KOPT-K1 (cell line): ENCODE measurements around the gene KCNH6.

Experiments
- H3K27ac ChIP-seq: fragments of 200-600 bp; sonication (generic); 2 replicates; pipeline ENCODE4 v1.5.1; 2016; ENCODE audit warnings: antibody characterized with exemption, mild to moderate bottlenecking, low read depth, low read length; ENCODE audit not compliant: poor library complexity, severe bottlenecking
- H3K36me3 ChIP-seq: fragments of 200-600 bp; sonication (generic); 2 replicates; pipeline ENCODE4 v1.5.1; 2017; ENCODE audit warnings: antibody characterized with exemption, mild to moderate bottlenecking, low read length, moderate library complexity; ENCODE audit not compliant: insufficient read depth
- H3K9me3 ChIP-seq: fragments of 200-600 bp; sonication (generic); 2 replicates; pipeline ENCODE4 v1.5.1; 2017; ENCODE audit warnings: antibody characterized with exemption, low read length, mild to moderate bottlenecking; ENCODE audit not compliant: insufficient read depth, poor library complexity, severe bottlenecking

Gene KCNH6

GRCh38 chr17:63495491-63495890 lies 27.7 kb upstream of the KCNH6 start:
- no peaks in the 10 kb centered on the region for H3K9me3 ChIP-seq
- no peak overlapping the region for H3K27ac ChIP-seq
- no peaks in the 10 kb centered on the region for H3K36me3 ChIP-seq

DNA sequence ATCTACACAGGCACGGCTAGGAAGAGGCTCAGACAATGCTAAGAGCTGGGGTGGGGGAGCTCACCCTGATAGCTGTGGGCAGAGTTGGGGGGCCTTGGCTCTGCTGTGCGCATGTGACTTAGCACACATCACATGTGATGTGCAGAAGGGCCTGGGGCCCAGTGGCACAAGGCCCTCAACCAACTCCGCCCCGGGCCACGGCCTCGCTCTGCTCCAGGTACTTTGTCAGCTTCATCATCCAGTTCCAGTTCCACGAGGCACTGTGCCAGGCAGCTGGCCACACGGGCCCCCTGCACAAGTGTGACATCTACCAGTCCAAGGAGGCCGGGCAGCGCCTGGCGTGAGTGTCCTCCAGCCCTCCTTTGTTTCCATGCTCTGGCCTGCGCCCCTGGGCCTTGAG lies 27.0 kb upstream of the KCNH6 start:
- H3K27ac ChIP-seq: no peak overlapping the region

DNA sequence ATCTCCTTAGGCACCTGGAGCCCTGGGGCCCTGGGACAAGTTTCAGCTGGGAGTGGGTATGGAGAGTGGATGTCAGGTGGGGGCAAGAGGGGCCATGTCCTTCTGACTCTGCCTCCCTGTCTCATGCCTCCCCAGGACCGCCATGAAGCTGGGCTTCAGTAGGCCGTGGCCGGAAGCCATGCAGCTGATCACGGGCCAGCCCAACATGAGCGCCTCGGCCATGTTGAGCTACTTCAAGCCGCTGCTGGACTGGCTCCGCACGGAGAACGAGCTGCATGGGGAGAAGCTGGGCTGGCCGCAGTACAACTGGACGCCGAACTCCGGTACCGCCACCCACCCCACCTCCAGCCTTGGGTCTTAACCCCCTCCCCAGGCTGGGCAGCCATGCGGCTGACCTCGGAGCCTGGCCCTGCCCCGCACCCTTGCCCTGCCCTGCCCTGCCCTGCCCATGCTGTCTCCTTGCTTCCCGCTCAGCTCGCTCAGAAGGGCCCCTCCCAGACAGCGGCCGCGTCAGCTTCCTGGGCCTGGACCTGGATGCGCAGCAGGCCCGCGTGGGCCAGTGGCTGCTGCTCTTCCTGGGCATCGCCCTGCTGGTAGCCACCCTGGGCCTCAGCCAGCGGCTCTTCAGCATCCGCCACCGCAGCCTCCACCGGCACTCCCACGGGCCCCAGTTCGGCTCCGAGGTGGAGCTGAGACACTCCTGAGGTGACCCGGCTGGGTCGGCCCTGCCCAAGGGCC lies 26.3 kb upstream of the KCNH6 start:
- Histone ChIP-seq H3K36me3 (no peaks in the 10 kb centered on the region), H3K27ac (no peak overlapping the region), H3K9me3 (no peaks in the 10 kb centered on the region)

More for the DNA sequence above, 27.0 kb upstream of the KCNH6 start:
- Histone ChIP-seq H3K36me3 (no peaks in the 10 kb centered on the region), H3K9me3 (no peaks in the 10 kb centered on the region)

GRCh38 chr17:63497708-63498483 lies 25.3 kb upstream of the KCNH6 start:
- Histone ChIP-seq H3K36me3 (no peaks in the 10 kb centered on the region), H3K27ac (no peak overlapping the region), H3K9me3 (no peaks in the 10 kb centered on the region)

DNA sequence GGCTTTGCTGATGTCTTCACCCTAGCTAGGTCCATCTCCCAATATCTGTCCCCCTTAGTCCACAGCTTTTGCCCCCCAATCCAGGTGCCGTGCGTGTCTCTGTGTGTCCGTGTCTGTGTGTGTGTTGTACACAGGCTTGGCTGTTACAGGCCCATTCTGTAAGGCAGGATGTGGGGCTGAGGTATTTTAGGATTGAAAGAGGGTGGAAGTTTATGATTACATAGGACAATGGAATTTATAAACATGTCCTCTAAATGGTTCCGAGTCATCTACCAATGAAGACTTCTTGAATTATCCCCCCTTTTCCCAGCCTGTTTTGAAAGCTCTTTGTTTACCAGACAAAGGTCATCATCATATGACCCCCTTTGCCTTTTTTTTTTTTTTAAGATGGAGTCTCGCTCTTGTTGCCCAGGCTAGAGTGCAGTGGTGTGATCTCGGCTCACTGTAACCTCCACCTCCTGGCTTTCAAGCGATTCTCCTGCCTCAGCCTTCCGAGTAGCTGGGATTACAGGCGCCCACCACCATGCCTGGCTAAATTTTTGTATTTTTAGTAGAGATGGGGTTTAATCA lies 24.4 kb upstream of the KCNH6 start:
- no peaks in the 10 kb centered on the region for H3K36me3 ChIP-seq
- no peak overlapping the region for H3K27ac ChIP-seq
- no peaks in the 10 kb centered on the region for H3K9me3 ChIP-seq

DNA sequence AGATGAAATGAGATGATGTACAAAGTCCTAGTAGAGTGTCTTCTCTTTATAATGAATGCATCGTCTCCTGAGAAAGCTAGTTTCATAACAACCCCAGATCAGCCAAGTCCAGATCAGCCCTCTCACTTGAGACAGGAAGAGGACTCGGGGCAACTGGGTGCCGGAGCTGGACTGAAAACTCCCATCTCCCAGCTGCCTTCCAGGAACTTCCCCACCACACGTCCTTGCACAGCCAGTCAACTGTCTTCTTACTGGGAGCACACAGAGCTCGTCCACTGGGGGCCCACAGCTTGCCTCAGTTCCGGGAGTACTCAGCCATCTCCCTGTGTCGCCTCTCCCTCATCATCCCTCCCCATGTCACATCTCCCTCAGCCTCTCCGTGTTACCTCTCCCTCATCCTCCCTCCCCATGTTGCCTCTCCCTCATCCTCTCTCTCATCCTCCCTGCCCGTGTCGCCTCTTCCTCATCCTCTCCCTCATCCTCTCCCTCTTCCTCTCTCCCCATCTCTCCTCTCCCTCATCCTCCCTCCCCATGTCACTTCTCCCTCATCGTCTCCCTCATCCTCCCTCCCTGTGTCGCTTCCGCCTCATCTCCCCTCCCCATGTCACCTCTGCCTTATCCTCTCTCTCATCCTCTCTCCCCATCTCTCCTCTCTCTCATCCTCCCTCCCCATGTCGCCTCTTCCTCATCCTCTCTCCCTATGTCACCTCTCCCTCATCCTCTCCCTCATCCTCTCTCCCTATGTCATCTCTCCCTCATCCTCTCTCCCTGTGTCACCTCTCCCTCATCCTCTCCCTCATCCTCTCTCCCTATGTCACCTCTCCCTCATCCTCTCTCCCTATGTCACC lies 22.4 kb upstream of the KCNH6 start:
- Histone ChIP-seq H3K9me3 (peaks cover 10% of the 10 kb centered on the region), H3K36me3 (no peaks in the 10 kb centered on the region), H3K27ac (no peak overlapping the region)

GRCh38 chr17:63503341-63503705 lies 19.8 kb upstream of the KCNH6 start:
- no peaks in the 10 kb centered on the region for H3K36me3 ChIP-seq
- peaks cover 10% of the 10 kb centered on the region for H3K9me3 ChIP-seq
- H3K27ac ChIP-seq: no peak overlapping the region

GRCh38 chr17:63504261-63504660 lies 18.9 kb upstream of the KCNH6 start:
- peaks cover 10% of the 10 kb centered on the region for H3K9me3 ChIP-seq
- H3K36me3 ChIP-seq: no peaks in the 10 kb centered on the region
- H3K27ac ChIP-seq: no peak overlapping the region

DNA sequence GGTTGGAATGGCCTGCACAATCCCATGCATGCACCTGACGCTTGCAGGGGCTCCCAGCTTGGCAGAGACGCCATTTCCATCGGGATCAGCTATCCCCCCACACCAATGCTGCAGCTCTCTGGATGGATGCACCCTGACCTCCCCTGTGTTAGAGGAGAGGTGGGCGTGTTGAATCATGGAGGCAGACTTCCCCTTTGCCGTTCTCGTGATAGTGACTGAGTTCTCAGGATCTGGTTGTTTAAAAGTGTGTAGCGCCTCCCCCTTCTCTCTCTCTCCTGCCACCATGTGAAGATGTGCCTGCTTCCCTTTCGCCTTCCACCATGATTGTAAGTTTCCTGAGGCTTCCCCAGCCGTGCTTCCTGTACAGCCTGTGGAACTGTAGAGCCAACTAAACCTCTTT lies 17.8 kb upstream of the KCNH6 start:
- H3K27ac ChIP-seq: no peak overlapping the region
- peaks cover 10% of the 10 kb centered on the region for H3K9me3 ChIP-seq
- H3K36me3 ChIP-seq: no peaks in the 10 kb centered on the region

GRCh38 chr17:63506627-63507026 lies 16.5 kb upstream of the KCNH6 start:
- H3K27ac ChIP-seq: no peak overlapping the region
- H3K36me3 ChIP-seq: no peaks in the 10 kb centered on the region
- H3K9me3 ChIP-seq: peaks cover 10% of the 10 kb centered on the region

DNA sequence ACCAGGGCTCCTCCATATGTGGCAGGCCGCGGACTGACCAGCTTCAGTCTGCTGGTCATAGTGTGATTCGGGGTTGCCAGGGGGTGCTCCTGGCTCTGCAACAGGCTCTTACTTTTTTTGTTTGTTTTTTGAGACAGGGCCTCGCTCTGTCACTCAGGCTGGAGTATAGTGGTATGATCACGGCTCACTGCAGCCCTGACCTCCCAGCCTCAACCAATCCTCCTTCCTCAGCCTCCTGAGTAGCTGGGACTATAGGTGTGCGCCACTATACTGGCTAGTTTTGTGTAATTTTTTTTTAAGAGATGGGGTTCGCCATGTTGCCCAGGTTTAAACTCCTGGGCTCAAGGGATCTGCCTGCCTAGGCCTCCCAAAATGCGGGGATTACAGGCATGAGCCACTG lies 11.8 kb upstream of the KCNH6 start:
- no peak overlapping the region for H3K27ac ChIP-seq
- no peaks in the 10 kb centered on the region for H3K36me3 ChIP-seq
- no peaks in the 10 kb centered on the region for H3K9me3 ChIP-seq

DNA sequence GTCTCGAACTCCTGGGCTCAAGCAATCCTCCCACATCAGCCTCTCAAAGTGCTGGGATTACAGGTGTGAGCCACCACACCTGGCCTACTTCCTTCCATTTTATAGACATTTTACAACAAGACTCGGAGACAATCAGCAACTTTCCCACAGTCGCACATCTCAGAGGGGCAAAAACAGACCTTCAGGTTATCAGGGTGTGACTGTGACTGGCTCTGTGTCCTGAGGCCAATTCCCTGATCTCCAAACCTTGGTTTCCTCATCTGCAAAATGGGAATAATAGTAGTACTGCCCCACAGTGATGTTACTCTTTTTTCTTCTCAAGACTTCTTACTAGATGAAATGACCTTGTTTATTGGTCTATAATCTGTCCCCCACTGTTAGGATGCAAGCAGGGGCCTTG lies 10.8 kb upstream of the KCNH6 start:
- H3K9me3 ChIP-seq: no peaks in the 10 kb centered on the region
- no peaks in the 10 kb centered on the region for H3K36me3 ChIP-seq
- no peak overlapping the region for H3K27ac ChIP-seq

DNA sequence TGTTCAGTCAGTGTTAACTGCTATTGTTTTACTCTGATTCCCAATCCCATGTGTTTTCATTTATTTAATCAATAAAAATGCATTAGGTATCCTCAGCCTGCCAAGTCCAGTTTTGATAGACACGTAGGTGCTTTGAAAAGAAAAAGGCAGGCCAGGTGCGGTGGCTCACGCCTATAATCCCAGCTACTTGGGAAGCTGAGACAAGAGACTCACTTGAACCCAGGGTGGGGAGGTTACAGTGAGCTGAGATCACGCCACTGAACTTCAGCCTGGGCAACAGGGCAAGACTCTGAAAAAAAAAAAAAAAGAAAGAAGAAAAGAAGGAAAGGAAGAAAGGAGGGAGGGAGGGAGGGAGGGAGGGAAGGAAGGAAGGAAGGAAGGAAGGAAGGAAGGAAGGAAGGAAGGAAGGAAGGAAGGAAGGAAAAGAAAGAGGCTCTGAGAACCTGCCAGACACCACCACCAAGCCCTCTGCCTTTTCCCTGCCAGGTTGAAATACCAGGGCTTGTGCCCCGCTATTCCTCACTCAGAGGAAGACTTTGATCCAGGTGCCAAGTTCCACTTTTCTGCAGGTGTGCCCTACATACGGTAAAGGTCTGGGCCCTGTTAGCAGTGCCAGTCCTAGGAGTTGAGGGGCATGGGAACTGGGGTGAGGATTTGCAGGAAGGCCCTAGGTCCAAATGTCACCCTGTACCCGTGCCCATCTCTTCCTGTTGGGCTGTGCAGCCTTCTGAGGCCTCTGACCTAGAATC lies 10.1 kb upstream of the KCNH6 start:
- Histone ChIP-seq H3K9me3 (no peaks in the 10 kb centered on the region), H3K27ac (no peak overlapping the region), H3K36me3 (no peaks in the 10 kb centered on the region)

DNA sequence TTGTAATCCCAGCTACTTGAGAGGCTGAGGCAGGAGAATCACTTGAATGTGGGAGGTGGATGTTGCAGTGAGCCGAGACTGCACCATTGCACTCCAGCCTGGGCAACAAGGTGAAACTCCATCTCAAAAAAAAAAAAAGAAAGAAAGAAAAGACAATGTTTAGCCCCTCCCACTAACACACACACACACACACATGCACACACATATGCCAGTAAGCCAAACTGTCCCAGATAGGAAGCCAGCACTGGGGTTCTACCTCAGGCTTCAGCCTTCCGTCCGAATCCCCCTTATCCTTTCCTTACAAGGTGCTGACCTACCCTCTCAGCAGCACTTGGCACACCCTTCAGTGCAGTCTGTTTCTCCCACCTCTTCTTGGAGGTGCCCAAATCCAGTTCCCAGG lies 8.7 kb upstream of the KCNH6 start:
- Histone ChIP-seq H3K27ac (no peak overlapping the region), H3K36me3 (no peaks in the 10 kb centered on the region), H3K9me3 (no peaks in the 10 kb centered on the region)
